HG02884 (cell line): ENCODE results near the gene RGS6.

Experiments used
- ATAC-seq: cut with Tn5 transposase; IDR thresholded peaks from one replicate; pipeline ENCODE4 v1.9.1; 2021; ENCODE audit warnings: mild to moderate bottlenecking, moderate library complexity; ENCODE audit not compliant: unreplicated experiment

Gene RGS6

DNA sequence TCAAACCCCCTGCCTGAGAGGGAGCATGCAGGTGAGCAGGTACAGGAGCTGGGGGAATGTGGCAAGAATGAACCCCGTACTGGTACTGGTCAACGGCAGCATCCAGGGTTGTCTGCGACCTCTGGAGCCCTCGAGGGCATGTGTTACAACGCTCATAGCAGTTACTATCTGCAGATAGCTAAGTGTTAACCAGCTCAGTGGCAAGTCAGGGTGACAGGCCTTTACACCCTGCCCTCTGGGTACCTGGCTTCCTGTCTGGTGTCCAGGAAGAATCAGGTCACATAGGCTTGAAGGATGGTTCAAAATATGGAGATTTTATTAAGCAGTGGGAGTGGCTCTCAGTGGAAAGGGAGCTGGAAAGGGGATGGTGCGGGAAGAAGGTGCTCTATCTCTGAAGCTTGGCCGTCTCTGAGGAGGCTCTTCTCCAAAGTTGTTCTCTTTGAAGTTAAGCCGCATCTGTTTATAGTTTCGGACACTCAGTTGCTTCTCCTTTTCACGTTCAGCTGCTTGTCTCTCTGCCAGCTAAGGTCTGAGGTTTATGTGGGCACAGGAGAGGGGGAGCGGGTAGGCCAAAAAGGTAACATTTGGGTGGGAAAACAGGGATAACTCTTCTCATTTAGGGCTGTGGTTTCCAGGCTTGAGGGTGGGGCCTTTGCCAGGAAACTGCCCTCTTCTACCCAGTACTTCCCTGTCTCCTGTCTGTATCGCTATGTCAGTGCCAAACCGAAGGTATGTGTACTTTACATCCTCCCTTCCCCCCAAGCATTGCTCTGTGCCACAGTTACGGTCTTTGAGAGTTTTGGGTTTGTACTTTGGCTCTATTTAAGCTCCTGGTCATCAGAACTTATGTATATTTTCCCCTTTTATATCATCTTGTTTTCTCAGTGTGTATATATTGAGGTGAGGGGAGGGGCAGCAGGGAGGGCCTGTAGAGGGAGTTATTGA lies 305.8 kb downstream of the RGS6 start:
- no peak for ATAC-seq

- no peak for ATAC-seq
Measured at GRCh38 chr14:72243309-72244293, 311.4 kb downstream of the RGS6 start.

GRCh38 chr14:72247896-72248465 lies 315.8 kb downstream of the RGS6 start:
- ATAC-seq, result no peak

- no peak for ATAC-seq
Measured at GRCh38 chr14:72253503-72253902, 321.3 kb downstream of the RGS6 start.

DNA sequence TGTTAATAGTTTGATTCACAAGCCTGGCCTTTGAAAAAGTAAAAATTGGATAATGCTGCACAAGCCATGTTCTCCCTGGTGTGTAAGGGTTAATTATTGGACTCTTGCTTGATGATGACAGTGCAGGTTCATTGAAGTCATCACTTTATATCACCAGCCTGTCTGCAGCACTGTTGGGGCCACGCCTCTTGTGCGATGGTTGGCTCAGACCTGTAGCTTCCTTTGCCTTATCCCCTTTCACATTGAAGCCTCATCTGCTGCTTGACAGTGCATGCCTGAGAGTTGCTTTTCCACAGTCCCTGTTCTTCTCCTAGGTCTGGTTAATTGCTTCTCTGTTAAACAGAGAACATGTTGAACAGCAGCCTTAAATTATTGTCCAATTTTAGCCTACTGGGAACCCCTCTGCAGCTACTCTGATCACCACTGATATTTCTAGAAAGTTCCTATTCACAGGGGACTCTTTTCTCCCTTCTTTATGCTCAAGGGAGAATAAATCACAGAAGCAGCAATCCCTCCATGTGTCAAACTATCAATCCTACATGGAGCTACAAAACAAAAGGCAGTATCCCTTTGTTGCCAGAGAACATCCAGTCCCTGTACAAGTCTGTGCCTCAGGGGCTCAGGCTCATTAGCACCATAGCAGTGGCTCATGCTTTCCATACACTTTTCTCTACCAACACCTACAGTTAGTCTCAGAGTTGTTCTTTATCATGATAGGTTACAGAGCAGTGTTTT lies 322.1 kb downstream of the RGS6 start:
- ATAC-seq, result no peak

DNA sequence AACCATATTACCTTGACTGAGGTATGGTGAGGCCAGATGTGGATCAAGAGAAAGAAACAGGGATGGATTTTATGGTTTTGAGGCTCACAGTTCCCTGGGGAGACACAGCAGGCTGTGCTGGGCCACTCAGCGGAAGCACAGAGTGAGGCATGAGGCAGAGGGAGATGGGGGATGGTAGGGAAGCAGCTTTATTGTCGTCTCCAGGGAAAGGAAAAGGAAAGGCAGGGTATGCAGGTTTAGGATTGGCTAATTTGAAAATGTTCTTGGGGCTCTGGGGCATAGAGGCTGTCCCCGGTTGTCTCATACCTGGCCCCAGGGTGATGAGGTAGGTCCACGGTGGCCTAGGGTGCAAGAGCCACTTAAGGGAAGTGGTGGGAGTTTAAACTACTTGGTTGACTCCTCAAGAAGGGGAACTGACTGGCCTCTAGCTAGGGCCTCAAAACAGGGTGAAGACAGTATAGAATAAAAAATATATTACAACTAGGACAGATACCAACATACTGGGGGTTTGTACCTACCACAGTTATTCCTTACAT lies 322.8 kb downstream of the RGS6 start:
- no peak for ATAC-seq

DNA sequence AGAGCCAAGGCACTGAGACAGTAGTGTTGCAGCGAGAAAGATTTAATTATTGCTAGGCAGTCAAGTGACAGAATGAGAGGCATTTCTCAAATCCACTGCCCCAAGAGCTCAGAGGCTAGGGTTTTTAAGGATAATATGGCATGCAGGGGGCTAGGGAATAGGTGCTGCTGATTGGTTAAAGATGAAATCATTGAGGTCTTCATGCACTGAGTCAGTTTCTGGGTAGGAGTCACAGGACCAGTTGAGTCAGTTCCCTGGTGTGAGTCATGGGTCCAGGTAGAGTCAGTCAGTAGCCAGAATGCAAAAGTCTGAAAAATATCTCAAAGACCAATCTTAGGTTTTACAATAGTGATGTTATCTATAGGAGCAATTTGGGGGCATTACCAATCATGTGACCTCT lies 323.8 kb downstream of the RGS6 start:
- ATAC-seq, result no peak

- ATAC-seq, result no peak
Measured at GRCh38 chr14:72261068-72261467, 328.8 kb downstream of the RGS6 start.

GRCh38 chr14:72262771-72263170 lies 330.5 kb downstream of the RGS6 start:
- ATAC-seq, result no peak

GRCh38 chr14:72264716-72265115 lies 332.5 kb downstream of the RGS6 start:
- ATAC-seq, result no peak

DNA sequence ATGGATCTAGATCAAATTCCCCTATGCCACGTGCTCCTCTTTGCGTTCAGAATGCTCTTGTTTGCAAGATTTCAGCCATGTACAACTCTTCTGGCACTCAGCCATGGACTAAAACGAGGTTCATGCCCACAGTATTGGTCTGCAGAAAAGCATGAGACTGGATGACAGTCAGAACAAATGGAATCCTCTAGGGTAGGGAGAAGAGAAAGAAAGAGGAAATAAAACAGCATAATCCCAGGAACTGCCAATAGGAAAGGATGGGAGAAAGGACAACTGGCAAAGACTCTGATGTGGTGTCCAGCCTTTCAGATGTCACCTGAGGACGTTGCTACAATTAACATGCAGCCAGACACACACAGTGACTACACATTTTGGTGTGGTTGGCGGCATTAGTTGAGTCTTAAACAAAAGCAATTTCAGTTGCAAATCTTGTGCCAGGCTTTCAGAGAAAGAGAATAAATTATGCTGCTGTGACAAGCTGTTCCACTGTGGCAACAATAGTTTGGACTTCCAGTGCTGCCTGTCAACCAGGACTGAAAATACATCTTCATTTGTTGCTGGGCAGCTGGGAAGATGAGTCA lies 338.0 kb downstream of the RGS6 start:
- no peak for ATAC-seq

DNA sequence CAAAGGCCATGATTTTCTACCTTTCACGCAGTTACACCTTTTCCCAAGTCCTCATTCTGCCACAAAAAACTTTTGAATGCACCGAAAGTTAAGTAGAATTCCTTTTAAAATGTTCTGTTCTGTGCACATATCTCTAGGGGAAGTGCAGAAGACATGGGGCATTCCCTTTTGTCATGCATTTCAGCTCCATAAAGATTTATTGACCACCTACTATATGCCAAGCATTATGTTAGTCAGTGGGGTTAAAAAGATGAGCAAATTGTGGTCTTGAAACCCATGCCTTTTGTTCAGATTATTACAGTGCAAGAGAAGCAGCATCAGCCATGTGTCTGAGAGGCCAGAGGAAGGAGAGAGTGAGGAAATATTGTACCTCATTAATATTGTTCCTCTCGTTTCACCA lies 338.5 kb downstream of the RGS6 start:
- no peak for ATAC-seq

DNA sequence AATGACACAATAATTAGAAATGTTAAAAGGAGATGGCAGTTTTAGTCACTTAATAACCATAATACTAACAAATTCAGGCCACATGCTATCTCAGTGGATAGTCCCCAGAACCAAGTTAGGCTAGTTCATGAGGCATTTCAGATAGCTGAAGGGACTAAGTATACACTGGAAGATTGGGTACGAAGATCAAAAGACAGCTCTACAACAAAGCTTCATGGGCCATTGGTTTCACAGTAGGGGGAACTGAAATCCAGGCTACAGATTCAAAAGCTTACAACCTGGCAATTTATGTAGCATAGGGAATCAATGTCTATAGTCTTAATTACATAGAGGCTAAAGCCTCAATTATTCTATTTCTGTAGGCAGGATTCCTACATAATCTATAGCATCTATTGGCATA lies 343.0 kb downstream of the RGS6 start:
- no peak for ATAC-seq

- ATAC-seq, result no peak
Measured at GRCh38 chr14:72278316-72278715, 346.1 kb downstream of the RGS6 start.

- ATAC-seq, result no peak
Measured at GRCh38 chr14:72284176-72284575, 351.9 kb downstream of the RGS6 start.

- ATAC-seq, result no peak
Measured at GRCh38 chr14:72290241-72290640, 358.0 kb downstream of the RGS6 start.

DNA sequence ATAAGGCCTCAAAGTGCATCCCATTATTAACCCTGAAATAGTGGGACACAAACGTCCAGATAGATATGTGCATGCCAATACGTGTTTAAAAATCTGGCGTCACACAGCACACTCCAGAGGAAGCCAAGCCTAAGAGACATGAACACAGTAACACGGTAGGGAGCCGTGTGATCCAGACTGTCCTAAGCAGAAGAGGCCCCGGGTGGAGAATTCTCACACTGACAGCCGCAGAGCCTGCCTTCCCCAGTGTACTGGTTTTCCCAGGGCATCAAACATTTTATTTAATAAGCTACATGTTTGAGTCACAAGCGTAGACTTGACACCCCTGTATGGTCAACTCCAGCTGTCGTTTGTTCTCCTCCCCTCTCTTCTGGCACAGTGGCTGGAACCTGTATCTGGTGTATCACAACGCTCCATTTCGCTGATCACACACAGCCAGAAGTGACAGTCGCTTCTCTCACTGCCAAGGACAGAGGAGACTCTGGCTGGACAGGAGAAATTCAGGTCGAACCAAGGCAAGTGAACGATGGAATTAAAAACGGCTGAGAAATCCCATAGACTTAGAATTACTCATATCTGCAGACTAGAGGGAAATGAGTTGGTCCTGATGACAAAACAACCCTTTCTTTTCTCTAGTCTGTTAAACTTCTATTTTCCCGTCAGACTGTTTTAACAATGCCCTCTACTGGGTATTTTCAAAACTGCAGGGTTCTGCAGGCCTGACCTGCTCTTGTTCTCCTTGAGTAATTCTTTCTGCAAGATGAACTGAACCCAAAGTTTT lies 359.9 kb downstream of the RGS6 start:
- no peak for ATAC-seq

DNA sequence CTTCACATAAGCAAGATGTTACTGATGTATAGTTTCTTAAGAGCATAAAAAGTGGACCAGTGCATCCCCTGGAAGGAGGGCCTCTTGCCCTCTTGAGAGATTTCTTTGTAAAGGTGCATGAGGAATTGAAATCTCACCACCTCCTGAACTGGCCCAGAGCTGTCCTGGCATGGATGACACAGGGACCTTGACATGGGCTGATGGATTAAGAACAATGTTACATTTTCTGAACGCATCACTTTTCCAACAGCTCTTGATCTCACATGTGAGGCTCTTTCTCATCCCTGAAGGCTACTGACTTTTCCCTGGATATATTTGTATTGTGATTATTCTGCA lies 360.4 kb downstream of the RGS6 start:
- ATAC-seq, result no peak

DNA sequence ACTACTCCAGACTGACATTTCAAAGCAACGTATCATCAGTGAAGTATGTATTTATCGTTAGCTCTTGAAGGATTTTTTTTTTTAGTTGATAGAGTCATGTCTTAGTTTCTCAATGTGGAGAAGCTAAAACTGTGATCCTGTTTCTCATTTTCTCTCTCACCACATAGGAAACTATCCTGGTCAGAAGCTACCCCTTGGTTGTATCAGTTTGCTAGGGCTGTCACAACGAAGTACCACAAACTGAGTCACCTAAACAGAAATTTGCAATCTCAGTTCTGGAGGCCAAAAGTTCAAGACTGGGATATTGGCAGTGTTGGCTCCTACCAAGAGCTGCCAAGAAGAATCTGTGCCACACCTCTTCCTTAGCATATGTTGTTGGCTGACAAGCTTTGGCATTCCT lies 369.1 kb downstream of the RGS6 start:
- no peak for ATAC-seq
